Suprapubic skin (tissue), 4 donors: ENCODE data around the gene ATXN1.

Source experiments
- POLR2A ChIP-seq, 2 donors: fragments of 450-650 bp; IDR thresholded peaks; one replicate each; pipeline ENCODE4 v1.6.1; 2017; ENCODE audit warnings: antibody characterized with exemption in 2 of 2, mild to moderate bottlenecking in 2 of 2, moderate library complexity in 2 of 2
- POLR2AphosphoS5 ChIP-seq, 3 donors: sonication (generic); formaldehyde crosslinking; IDR thresholded peaks; one replicate each; pipeline ENCODE4 v1.6.1; 2017; ENCODE audit warnings: antibody characterized with exemption in 3 of 3
- TF ChIP-seq, protein P1 (sequence below), 2 donors: fragments of 200-600 bp in 1 of 2; fragments of 450-650 bp in 1 of 2; sonication (generic) in 1 of 2; IDR thresholded peaks; one replicate each; pipeline ENCODE4 v1.5.1; 2016 to 2019; ENCODE audit warnings: antibody characterized with exemption in 2 of 2, mild to moderate bottlenecking in 1 of 2, moderate library complexity in 1 of 2

DNA sequence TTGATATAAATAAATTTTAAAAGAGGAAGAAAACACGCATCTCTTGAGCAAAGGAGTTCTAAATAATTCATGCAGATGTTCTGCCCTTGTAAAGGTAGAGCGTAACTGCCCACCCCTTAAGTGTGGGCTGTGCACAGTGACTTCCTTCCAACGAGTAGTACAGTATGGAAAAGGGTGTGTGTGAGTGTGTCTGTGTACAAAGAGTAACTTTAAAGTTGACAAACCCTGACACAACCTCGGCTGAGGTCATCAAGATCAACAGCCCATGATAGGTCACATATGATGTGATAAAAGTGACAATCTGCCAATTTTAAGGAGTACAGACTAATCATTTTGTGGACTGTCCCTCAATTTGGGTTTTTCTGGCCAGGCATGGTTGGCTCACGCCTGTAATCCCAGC, 225.7 kb downstream of the ATXN1 start:
- TF ChIP-seq, protein P1, sequence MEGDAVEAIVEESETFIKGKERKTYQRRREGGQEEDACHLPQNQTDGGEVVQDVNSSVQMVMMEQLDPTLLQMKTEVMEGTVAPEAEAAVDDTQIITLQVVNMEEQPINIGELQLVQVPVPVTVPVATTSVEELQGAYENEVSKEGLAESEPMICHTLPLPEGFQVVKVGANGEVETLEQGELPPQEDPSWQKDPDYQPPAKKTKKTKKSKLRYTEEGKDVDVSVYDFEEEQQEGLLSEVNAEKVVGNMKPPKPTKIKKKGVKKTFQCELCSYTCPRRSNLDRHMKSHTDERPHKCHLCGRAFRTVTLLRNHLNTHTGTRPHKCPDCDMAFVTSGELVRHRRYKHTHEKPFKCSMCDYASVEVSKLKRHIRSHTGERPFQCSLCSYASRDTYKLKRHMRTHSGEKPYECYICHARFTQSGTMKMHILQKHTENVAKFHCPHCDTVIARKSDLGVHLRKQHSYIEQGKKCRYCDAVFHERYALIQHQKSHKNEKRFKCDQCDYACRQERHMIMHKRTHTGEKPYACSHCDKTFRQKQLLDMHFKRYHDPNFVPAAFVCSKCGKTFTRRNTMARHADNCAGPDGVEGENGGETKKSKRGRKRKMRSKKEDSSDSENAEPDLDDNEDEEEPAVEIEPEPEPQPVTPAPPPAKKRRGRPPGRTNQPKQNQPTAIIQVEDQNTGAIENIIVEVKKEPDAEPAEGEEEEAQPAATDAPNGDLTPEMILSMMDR (IDR thresholded peaks at IDR 0.05) = no peak
- TF ChIP-seq POLR2AphosphoS5 (IDR thresholded peaks at IDR 0.05) (no peak), POLR2A (IDR thresholded peaks at IDR 0.05) (no peak)
